Neural crest cell (in vitro differentiated cells): ENCODE measurements around the gene CYB561. TPM values are rescaled to one million over a fixed set of nuclear protein-coding genes. Genes with fewer than 3 reads are reported as not detected.
"Not testable (repeated sequence)": the region's sequence is repeated elsewhere in the genome, so short reads cannot be mapped to it uniquely, and the experiment has no call there.

Experiments
- DNase-seq: peaks from one replicate; pipeline ENCODE4 v3.0.0; 2021; ENCODE audit warnings: low read depth, mixed read lengths, low spot score
- H3K27ac Mint-ChIP-seq: one replicate; pipeline ENCODE4 v1.8.0; 2021; ENCODE audit warnings: mild to moderate bottlenecking, mixed read lengths; ENCODE audit not compliant: unreplicated experiment
- H3K27me3 Mint-ChIP-seq: 2 replicates; pipeline ENCODE4 v1.8.0; 2021; ENCODE audit warnings: low read depth, mild to moderate bottlenecking, mixed read lengths
- H3K36me3 Mint-ChIP-seq: 2 replicates; pipeline ENCODE4 v1.8.0; 2021; ENCODE audit warnings: low read depth, mild to moderate bottlenecking, mixed read lengths
- H3K4me1 Mint-ChIP-seq: 2 replicates; pipeline ENCODE4 v1.8.0; 2021; ENCODE audit warnings: mixed read lengths
- H3K4me3 Mint-ChIP-seq: one replicate; pipeline ENCODE4 v1.8.0; 2021; ENCODE audit warnings: mild to moderate bottlenecking, mixed read lengths
- H3K9me3 Mint-ChIP-seq: 2 replicates; pipeline ENCODE4 v1.8.0; 2021; ENCODE audit warnings: mixed read lengths
- total RNA-seq: library from RNA; stranded (reverse); gene quantifications from 2 replicates; pipeline ENCODE4 v1.2.1, GENCODE V29; 2021
- TF ChIP-seq, protein P1 (sequence below): fragments of 200-600 bp; sonication (generic); conservative IDR thresholded peaks from 2 replicates; pipeline ENCODE4 v1.5.0; 2021; ENCODE audit warnings: antibody characterized with exemption, mild to moderate bottlenecking

The CYB561 gene
- total RNA-seq, 1 donor from 2014 or later: 12.2 TPM

DNA sequence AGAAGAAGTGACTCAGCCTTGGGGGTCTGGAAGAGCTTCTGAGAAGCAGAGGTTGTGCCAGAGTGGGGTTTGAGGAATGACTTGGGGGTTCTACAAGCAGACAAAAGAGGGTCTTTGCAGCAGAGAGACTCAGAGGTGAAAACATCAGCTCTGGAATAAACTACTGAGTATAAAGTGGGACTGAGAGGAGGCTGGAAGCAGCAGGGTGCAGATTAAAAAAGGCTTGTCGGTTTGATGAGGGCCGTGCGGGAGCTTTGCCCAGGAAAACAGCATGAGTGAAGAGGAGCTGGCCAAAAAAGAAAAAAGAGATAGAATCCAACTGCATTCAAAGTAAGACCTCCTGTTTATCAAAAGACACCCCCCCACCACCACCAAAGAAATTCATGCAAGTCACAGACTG is 17.7 kb upstream of the CYB561 start:
- TF ChIP-seq, protein P1, sequence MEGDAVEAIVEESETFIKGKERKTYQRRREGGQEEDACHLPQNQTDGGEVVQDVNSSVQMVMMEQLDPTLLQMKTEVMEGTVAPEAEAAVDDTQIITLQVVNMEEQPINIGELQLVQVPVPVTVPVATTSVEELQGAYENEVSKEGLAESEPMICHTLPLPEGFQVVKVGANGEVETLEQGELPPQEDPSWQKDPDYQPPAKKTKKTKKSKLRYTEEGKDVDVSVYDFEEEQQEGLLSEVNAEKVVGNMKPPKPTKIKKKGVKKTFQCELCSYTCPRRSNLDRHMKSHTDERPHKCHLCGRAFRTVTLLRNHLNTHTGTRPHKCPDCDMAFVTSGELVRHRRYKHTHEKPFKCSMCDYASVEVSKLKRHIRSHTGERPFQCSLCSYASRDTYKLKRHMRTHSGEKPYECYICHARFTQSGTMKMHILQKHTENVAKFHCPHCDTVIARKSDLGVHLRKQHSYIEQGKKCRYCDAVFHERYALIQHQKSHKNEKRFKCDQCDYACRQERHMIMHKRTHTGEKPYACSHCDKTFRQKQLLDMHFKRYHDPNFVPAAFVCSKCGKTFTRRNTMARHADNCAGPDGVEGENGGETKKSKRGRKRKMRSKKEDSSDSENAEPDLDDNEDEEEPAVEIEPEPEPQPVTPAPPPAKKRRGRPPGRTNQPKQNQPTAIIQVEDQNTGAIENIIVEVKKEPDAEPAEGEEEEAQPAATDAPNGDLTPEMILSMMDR: no peak

DNA sequence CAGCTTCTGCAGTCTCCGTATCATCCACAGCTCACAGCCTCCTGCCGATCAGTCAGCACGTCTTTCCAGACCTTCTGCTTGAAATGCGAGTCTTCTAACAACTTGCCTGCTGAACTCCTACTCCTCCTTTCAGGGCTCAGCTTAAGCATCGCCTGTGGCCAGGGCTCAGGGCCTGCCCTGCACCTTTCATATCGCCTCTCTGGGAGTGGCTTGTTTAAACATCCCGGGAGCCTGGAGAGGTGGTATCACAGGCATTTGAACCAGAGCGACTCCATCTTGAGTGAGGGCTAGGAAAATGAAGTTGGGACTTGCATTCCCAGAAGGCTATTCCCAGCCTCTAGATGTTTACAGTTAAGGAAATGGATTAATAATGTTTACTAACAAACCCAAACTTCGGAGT is 13.9 kb upstream of the CYB561 start:
- DNase-seq: no peak
- H3K9me3 Mint-ChIP-seq: peaks cover 3% of the 10 kb centered on the region
- TF ChIP-seq, protein P1: no peak
- H3K36me3 Mint-ChIP-seq: no peaks in the 10 kb centered on the region
- H3K27ac Mint-ChIP-seq: no peak overlapping the region
- peaks cover 18% of the 10 kb centered on the region for H3K27me3 Mint-ChIP-seq
- H3K4me1 Mint-ChIP-seq: peaks cover 9% of the 10 kb centered on the region
- H3K4me3 Mint-ChIP-seq: no peak overlapping the region

More for the DNA sequence above, 17.7 kb upstream of the CYB561 start:
- Mint-ChIP-seq H3K4me1 (peaks cover 3% of the 10 kb centered on the region), H3K4me3 (no peak overlapping the region), H3K36me3 (no peaks in the 10 kb centered on the region), H3K9me3 (no peaks in the 10 kb centered on the region), H3K27ac (no peak overlapping the region), H3K27me3 (peaks cover 30% of the 10 kb centered on the region)
- DNase-seq: no peak

DNA sequence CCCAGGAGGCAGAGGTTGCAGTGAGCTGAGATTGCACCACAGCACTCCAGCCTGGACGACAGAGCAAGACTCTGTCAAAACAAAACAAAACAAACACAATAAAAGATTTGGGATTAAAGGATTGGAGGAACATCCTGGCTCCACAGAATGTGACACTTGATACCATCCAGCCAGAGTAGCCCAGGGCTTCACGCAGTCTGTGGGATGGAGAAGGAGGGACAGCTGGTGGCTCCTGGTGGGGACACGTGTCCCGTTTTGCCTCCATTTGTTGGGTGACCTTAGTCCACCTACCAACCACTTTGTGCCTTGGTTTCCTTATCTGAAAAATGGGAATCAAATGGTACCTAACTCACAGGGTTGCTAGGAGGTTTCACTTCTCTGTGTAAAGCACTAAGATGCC is 12.4 kb upstream of the CYB561 start:
- peaks cover 12% of the 10 kb centered on the region for H3K4me1 Mint-ChIP-seq
- H3K9me3 Mint-ChIP-seq: peaks cover 3% of the 10 kb centered on the region
- H3K36me3 Mint-ChIP-seq: no peaks in the 10 kb centered on the region
- no peak for DNase-seq
- peaks cover 3% of the 10 kb centered on the region for H3K27me3 Mint-ChIP-seq
- no peak overlapping the region for H3K27ac Mint-ChIP-seq
- TF ChIP-seq, protein P1: no peak
- H3K4me3 Mint-ChIP-seq: no peak overlapping the region

DNA sequence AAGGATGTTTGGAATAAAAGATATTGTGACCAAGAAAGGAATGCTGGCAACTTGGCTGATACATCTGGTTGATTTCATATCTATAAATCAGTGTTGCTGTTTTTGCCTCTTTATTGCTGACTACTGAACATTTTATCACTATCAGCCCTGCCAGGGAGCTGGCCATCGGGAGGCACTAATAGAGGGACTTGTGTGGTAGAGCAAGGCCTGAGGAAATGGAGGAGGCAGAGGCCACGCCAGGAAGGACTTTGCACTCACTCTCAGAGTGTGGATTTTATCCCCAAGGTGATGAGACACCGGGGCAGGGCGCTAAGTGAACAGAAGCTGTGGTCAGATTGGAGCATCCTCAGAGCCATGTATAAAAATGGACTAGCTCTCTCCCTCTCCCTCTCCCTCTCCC is 9.3 kb upstream of the CYB561 start:
- TF ChIP-seq, protein P1: no peak
- Mint-ChIP-seq H3K27ac (no peak overlapping the region), H3K4me1 (peaks cover 9% of the 10 kb centered on the region), H3K36me3 (no peaks in the 10 kb centered on the region), H3K9me3 (peaks cover 3% of the 10 kb centered on the region), H3K27me3 (peaks cover 3% of the 10 kb centered on the region), H3K4me3 (no peak overlapping the region)
- no peak for DNase-seq

DNA sequence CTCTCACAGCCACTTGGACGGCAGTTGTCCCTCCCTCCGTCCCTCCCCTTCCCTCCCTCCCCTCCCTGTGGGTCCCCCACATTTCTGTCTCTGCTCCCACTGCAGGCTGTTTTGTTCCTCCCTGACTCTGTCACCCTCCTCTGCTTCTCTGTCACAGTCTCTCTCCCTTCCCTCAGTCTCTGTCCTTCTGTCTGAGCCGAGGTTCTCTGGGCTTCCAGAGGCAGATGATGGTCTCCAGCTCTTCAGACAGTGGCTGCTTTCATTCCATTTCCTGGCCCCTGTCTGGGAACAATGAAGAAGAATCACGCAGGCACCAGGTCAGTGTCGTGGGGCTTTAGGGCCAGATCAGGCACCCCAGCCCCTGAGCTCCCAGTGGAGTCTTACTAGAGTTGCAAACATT is 8.8 kb upstream of the CYB561 start:
- DNase-seq: no peak
- Mint-ChIP-seq H3K27ac (no peak overlapping the region), H3K9me3 (peaks cover 3% of the 10 kb centered on the region), H3K4me1 (peaks cover 11% of the 10 kb centered on the region), H3K36me3 (no peaks in the 10 kb centered on the region), H3K27me3 (peaks cover 3% of the 10 kb centered on the region), H3K4me3 (no peak overlapping the region)
- TF ChIP-seq, protein P1: no peak

DNA sequence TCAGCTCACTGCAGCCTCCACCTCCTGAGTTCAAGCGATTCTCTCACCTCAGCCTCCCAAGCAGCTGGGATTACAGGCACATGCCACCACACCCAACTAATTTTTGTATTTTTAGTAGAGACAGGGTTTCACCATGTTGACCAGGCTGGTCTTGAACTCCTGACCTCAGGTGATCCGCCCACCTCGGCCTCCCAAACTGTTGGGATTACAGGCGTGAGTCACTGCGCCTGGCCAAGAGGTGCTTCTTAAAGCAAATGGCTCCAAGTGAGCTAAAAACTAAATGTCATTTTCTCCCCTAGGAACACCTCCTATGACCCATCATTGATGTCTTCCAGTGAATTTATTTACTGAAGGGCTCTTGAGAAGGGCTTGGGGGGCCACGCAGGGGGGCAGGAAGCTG is 8.3 kb upstream of the CYB561 start:
- H3K27me3 Mint-ChIP-seq, H3K27ac Mint-ChIP-seq, H3K36me3 Mint-ChIP-seq, H3K4me3 Mint-ChIP-seq, DNase-seq, H3K9me3 Mint-ChIP-seq: not testable (repeated sequence)
- peaks cover 15% of the 10 kb centered on the region for H3K4me1 Mint-ChIP-seq
